GM12878 (cell line): Measurements from ENCODE around the gene CPNE5. TPM values are rescaled to one million over a fixed set of nuclear protein-coding genes. Genes with fewer than 3 reads are reported as not detected.
A peak's percentile ranks its signal among the peaks of the same experiment; 100 is the strongest.

ENCODE experiments used
- ATAC-seq: fragments of 200-7000 bp; cut with Tn5 transposase; 3 replicates; pipeline ENCODE4 v1.9.1; 2020; ENCODE audit warnings: mild to moderate bottlenecking, moderate library complexity
- BruUV-seq: library from RNA; stranded (reverse); fragments of 400-500 nt; replicated peaks from 2 replicates; lab custom pipeline; 2021; lab: Mats Ljungman, UMichigan
- CTCF ChIA-PET: fragments of 300-600 bp; sonication (Branson Sonifier 250); formaldehyde crosslinking; extraction: SDS; loops from one replicate; lab custom pipeline; 2021; ENCODE audit warnings: inconsistent platforms; lab: Yijun Ruan, JAX
- POLR2A ChIA-PET: fragments of 350-600 bp; formaldehyde crosslinking; extraction: SDS; loops from one replicate; lab custom pipeline; 2021; ENCODE audit warnings: inconsistent platforms; lab: Charles Lee
- RAD21 ChIA-PET: fragments of 300-600 bp; sonication (Branson Sonifier 250); formaldehyde crosslinking; loops from one replicate; lab custom pipeline; 2023; ENCODE audit warnings: antibody characterized with exemption; ENCODE audit not compliant: unreplicated experiment; lab: Charles Lee
- SMC1A ChIA-PET: fragments of 300-600 bp; sonication (Branson Sonifier 250); formaldehyde crosslinking; loops from one replicate; lab custom pipeline; 2023; ENCODE audit not compliant: unreplicated experiment, uncharacterized antibody; lab: Charles Lee
- DNase-seq: peaks from one replicate; pipeline ENCODE4 v3.0.0-alpha.2; 2011; ENCODE audit warnings: low read depth, low spot score
- FAIRE-seq: peaks from 3 replicates; lab custom pipeline; 2011; peaks lifted over from hg19 to GRCh38; lab: Jason Lieb, UNC
- H2AFZ ChIP-seq: 2 replicates; pipeline ENCODE4 v1.6.0; 2011; ENCODE audit warnings: low read depth, low read length, control low read depth; ENCODE audit not compliant: control insufficient read depth
- H3K27ac ChIP-seq: 2 replicates; pipeline ENCODE4 v1.5.1; 2011; ENCODE audit warnings: control low read depth; ENCODE audit not compliant: control insufficient read depth, insufficient read depth
- H3K27me3 ChIP-seq, 2 experiments: replicated peaks in 1 of 2; 2 replicates each; pipeline versions ENCODE4 v1.6.0 to v1.6.1; 2011; ENCODE audit warnings: low read length in 1 of 2; ENCODE audit not compliant: control insufficient read depth in 2 of 2, insufficient read depth in 2 of 2
- H3K36me3 ChIP-seq, 2 experiments: 2 replicates each; pipeline ENCODE4 v1.5.1; 2011; ENCODE audit warnings: low read length in 1 of 2; ENCODE audit not compliant: control insufficient read depth in 2 of 2, insufficient read depth in 2 of 2
- H3K4me1 ChIP-seq: 2 replicates; pipeline ENCODE4 v1.6.1; 2011; ENCODE audit warnings: mild to moderate bottlenecking, low read length, moderate library complexity, mixed read lengths; ENCODE audit not compliant: control insufficient read depth, insufficient read depth
- H3K4me2 ChIP-seq: 2 replicates; pipeline ENCODE4 v1.6.0; 2011; ENCODE audit warnings: control low read depth; ENCODE audit not compliant: control insufficient read depth, insufficient read depth
- H3K4me3 ChIP-seq: fragments of 200-600 bp; sonication (generic); 2 replicates; pipeline ENCODE4 v1.5.1; 2016
- H3K79me2 ChIP-seq: 2 replicates; pipeline ENCODE4 v1.6.0; 2011; ENCODE audit warnings: low read length; ENCODE audit not compliant: control insufficient read depth, insufficient read depth
- H3K9ac ChIP-seq: 2 replicates; pipeline ENCODE4 v1.8.0; 2011; ENCODE audit warnings: low read length, control low read depth, mixed read lengths; ENCODE audit not compliant: control insufficient read depth, insufficient read depth
- H3K9me3 ChIP-seq: replicated peaks from 3 replicates; pipeline ENCODE4 v1.5.1; 2011; ENCODE audit warnings: mild to moderate bottlenecking, low read length; ENCODE audit not compliant: control insufficient read depth, insufficient read depth
- H4K20me1 ChIP-seq: 2 replicates; pipeline ENCODE4 v1.6.0; 2011; ENCODE audit not compliant: control insufficient read depth, insufficient read depth
- ATF7 ChIP-seq: fragments of 450-650 bp; IDR thresholded peaks from 2 replicates; pipeline ENCODE4 v1.6.1; 2016; ENCODE audit warnings: low read depth, mild to moderate bottlenecking
- CUX1 ChIP-seq: IDR thresholded peaks from 2 replicates; pipeline ENCODE4 v1.6.1; 2012; ENCODE audit warnings: improper control_type of control experiment, low read depth, low read length; ENCODE audit not compliant: insufficient replicate concordance
- E2F4 ChIP-seq: IDR thresholded peaks from 2 replicates; pipeline ENCODE4 v1.6.1; 2012; ENCODE audit warnings: low read depth, low read length, improper control_type of control experiment
- EED ChIP-seq: sonication (generic); IDR thresholded peaks from 2 replicates; pipeline ENCODE4 v1.6.1; 2016; ENCODE audit warnings: antibody characterized with exemption, low read depth
- IKZF1 ChIP-seq: fragments of 450-650 bp; conservative IDR thresholded peaks from 2 replicates; pipeline ENCODE4 v1.6.1; 2017; ENCODE audit warnings: antibody characterized with exemption, mild to moderate bottlenecking
- IKZF2 ChIP-seq, 2 experiments: fragments of 450-650 bp; IDR thresholded peaks; 2 replicates each; pipeline ENCODE4 v1.6.1; 2017; ENCODE audit warnings: mild to moderate bottlenecking in 2 of 2, moderate library complexity in 2 of 2
- MEF2B ChIP-seq: fragments of 450-650 bp; IDR thresholded peaks from 2 replicates; pipeline ENCODE4 v1.6.1; 2018; ENCODE audit warnings: mild to moderate bottlenecking, moderate library complexity; ENCODE audit not compliant: partially characterized antibody, poor library complexity, severe bottlenecking
- SREBF2 ChIP-seq: IDR thresholded peaks from 2 replicates; pipeline ENCODE4 v1.6.1; 2012; ENCODE audit warnings: mild to moderate bottlenecking, low read length
- WGBS: methylation state at CpG from one replicate; pipeline ENCODE4 v1.1.6; 2016; ENCODE audit warnings: low lambda C conversion rate; ENCODE audit not compliant: insufficient replicate concordance, insufficient coverage; ENCODE audit errors: missing lambda C conversion rate; 5-methylcytosine and 5-hydroxymethylcytosine counted together
- in situ Hi-C: fragments of 300-500 bp; cut with MboI; formaldehyde crosslinking; loops from 9 replicates; pipeline ENCODE4 v1.14.3; 2018; ENCODE audit warnings: mixed read lengths
- intact Hi-C: fragments of 100-400 bp; cut with micrococcal nuclease; formaldehyde crosslinking; loops from one replicate; pipeline ENCODE4 v1.14.2; 2022; ENCODE audit not compliant: unreplicated experiment
- polyA plus RNA-seq, 11 experiments: library from polyadenylated mRNA; depleted of rRNA in 4 of 11; unstranded in 6 of 11; stranded (reverse) in 5 of 11; fragments of >200 nt; fragmentation: Nextera tagmentation in 4 of 11; fragmentation: Illumina TruSeq in 1 of 11; extraction: Ambion mirVana in 4 of 11; extraction: Trizol in 1 of 11; gene quantifications; 1 replicate in 1 of 11; 2 replicates in 10 of 11; pipeline versions ENCODE4 v1.2.1 to v1.2.3, GENCODE V29; 2011 to 2016; ENCODE audit warnings: inconsistent platforms in 2 of 11, missing spikeins in 2 of 11, low read depth in 1 of 11
- total RNA-seq, 4 experiments: library from RNA; depleted of rRNA in 3 of 4; stranded (reverse); fragments of >200 nt in 3 of 4; fragmentation: Illumina TruSeq in 1 of 4; extraction: Trizol in 1 of 4; gene quantifications; 2 replicates each; pipeline versions ENCODE4 v1.2.1 to v1.2.3, GENCODE V29; 2013 to 2021

Gene CPNE5
- total and polyA plus RNA-seq, 10 of the 15 experiments (the other 5 are each of a cell fraction or from before 2014, with no cell fraction given), result 2.4 to 39.1 (median 18.2) TPM

DNA sequence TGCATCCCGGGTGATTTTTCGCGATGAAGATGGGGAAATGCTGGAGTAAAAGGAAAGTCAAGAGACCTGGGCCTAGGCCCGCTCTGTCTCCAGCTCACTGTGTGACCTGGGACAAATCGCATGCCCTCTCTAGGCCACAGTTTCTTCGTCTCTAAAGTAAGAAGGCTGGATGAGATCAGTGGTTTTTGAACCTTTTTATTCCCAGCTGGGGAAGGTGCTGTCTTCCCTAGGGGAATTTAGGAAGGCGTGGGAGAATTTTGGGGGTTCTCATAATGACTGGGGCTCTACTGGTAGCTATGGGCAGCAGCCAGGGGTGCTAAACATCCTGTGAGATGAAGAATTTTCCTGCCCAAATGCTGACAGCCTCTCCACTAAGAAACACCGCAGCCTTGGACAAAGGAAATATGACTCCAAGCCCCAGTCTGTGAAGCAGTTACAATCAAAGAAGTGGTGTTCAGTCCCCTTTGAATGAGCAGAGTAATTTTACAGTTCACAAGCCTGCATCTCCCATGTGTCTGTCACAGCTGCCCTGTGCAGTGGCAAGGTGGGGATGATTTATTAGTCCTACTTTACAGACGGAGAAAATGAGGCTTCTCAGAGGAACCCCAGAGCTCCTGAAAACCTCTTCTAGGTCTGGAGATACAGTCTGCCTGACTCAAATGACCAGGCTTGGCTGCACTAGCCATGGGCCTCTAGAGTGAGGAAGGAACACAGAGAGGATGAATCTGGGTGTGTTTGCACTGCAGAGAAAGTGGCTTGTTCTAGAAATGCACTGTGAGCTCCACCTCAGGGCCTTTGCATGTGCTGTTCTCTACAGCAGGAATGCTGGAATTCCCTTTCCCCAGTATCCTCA, 84.4 kb downstream of the CPNE5 start:
- Histone ChIP-seq H3K27ac (peak overlapping the region; percentile 80), H3K9ac (peak overlapping the region; percentile 59), H3K9me3 (no peaks in the 10 kb centered on the region; the same call in 2 of the 3 replicates), H3K4me2 (peak overlapping the region; percentile 99)
- FAIRE-seq (no peak), ATAC-seq (no peak)
- intact Hi-C loops, result loop anchor here (1.0 kb wide), 1 partner anchor 75 kb away; no protein-coding TSS in a partner anchor
- 35% methylated on average over 9 of the region's 9 CpGs for WGBS
- TF ChIP-seq EED, result peak; percentile 35; the same call in 1 of the 2 replicates
- no peak for TF ChIP-seq SREBF2
- TF ChIP-seq E2F4, result no peak
- no peak for TF ChIP-seq ATF7
- TF ChIP-seq CUX1, result peak; percentile 51
- TF ChIP-seq IKZF1, result peak; percentile 50
- TF ChIP-seq MEF2B, result peak; percentile 72
- TF ChIP-seq IKZF2 (IDR thresholded peaks at IDR 0.05), result peak; percentile 26 to 30; a peak in 1 of 4 replicates
- TF ChIP-seq, all 136 proteins: peak for 5
- BruUV-seq, result no TSS peak
- no peak for DNase-seq
- POLR2A ChIA-PET, result interaction anchor here (0.6 to 6.1 kb wide), 17 partner anchors 29 to 144 kb away, joined by 3 to 57 read pairs (median 5); partner anchors contain the start of gene CDKN1A
- CTCF ChIA-PET, result interaction anchor here (0.6 to 9.5 kb wide), 23 partner anchors 10 to 332 kb away, joined by 3 to 109 read pairs (median 5); no protein-coding TSS in a partner anchor
- Histone ChIP-seq H2AFZ (peak overlapping the region; percentile 37; the same call in 1 of the 2 replicates), H3K4me3 (peak overlapping the region; percentile 66), H3K79me2 (peaks cover 17% of the 10 kb centered on the region), H3K4me1 (peaks cover 64% of the 10 kb centered on the region), H3K27me3 (no peaks in the 10 kb centered on the region), H3K36me3 (peaks cover 0 to 2% of the 10 kb centered on the region in 2 experiments; a peak in 2 of 4 replicates), H4K20me1 (no peaks in the 10 kb centered on the region)
- SMC1A ChIA-PET, result interaction anchor here (0.6 to 9.7 kb wide), 27 partner anchors 8 to 726 kb away, joined by 3 to 120 read pairs (median 4); partner anchors contain the start of gene CDKN1A
- in situ Hi-C loops, result loop anchor here (5.0 kb wide), 1 partner anchor 133 kb away; no protein-coding TSS in a partner anchor
- RAD21 ChIA-PET, result interaction anchor here (0.7 to 8.6 kb wide), 21 partner anchors 11 to 416 kb away, joined by 3 to 124 read pairs (median 6); partner anchors contain the start of gene CDKN1A
